Body of pancreas (tissue), 4 donors: ENCODE measurements around the gene FAM20C.
"Not testable (repeated sequence)": the region's sequence is repeated elsewhere in the genome, so short reads cannot be mapped to it uniquely, and the experiment has no call there.

Experiments used
- CTCF ChIP-seq, 7 experiments: fragments of 450-650 bp in 4 of 7; fragments of 200-600 bp in 3 of 7; sonication (generic) in 3 of 7; IDR thresholded peaks; one replicate each; pipeline ENCODE4 v1.5.1; 2016 to 2019; ENCODE audit warnings: antibody characterized with exemption in 7 of 7
- POLR2A ChIP-seq, 3 donors: fragments of 450-650 bp; IDR thresholded peaks; one replicate each; pipeline ENCODE4 v1.6.1; 2016; ENCODE audit warnings: antibody characterized with exemption in 3 of 3, mild to moderate bottlenecking in 2 of 3

DNA sequence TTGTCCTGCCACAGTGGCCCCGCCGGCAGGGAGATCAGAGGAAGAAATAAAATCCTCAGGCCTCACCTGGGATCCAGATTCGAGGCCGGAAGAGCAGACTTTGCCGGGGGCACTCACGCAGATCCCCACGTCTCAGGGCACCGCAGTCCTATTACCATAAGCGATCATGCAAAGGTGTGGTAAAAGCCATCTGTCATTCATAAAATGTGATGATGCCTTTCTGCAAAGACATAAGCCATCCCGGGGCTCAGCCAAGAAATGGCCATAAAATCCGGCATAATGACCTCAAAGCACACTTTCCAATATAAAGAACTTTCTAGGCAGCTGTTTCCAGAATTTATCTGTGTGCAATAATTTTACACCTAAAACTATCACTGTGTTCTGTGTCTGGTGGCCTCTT, 9.9 kb upstream of the FAM20C start:
- TF ChIP-seq CTCF, POLR2A (IDR thresholded peaks at IDR 0.05): not testable (repeated sequence)
